Activated naive CD4-positive, alpha-beta T cell treated with anti-CD3 and anti-CD28 coated beads for 36 hours (primary cell): ENCODE data around the gene STK24. TPM values are rescaled to one million over a fixed set of nuclear protein-coding genes. Genes with fewer than 3 reads are reported as not detected.

Experiments
- CTCF ChIA-PET: fragments of 350-600 bp; sonication (Branson Sonifier 250); formaldehyde crosslinking; loops from one replicate; lab custom pipeline; 2021; ENCODE audit warnings: antibody characterized with exemption; lab: Charles Lee
- DNase-seq: peaks from one replicate; pipeline ENCODE4 v3.0.0-alpha.2; 2020
- H3K27ac Mint-ChIP-seq: one replicate; pipeline ENCODE4 v1.8.0; 2021; ENCODE audit warnings: mild to moderate bottlenecking, mixed read lengths
- H3K27me3 Mint-ChIP-seq: one replicate; pipeline ENCODE4 v1.8.0; 2021; ENCODE audit warnings: low read depth, mixed read lengths
- H3K36me3 Mint-ChIP-seq: one replicate; pipeline ENCODE4 v1.8.0; 2021; ENCODE audit warnings: low read depth, mixed read lengths
- H3K4me1 Mint-ChIP-seq: one replicate; pipeline ENCODE4 v1.8.0; 2021; ENCODE audit warnings: low read depth, mixed read lengths
- H3K4me3 Mint-ChIP-seq: one replicate; pipeline ENCODE4 v1.8.0; 2021; ENCODE audit warnings: mild to moderate bottlenecking, moderate library complexity, mixed read lengths
- H3K9me3 Mint-ChIP-seq: one replicate; pipeline ENCODE4 v1.8.0; 2021; ENCODE audit warnings: mixed read lengths
- intact Hi-C: fragments of 100-400 bp; cut with micrococcal nuclease; formaldehyde crosslinking; loops from one replicate; pipeline ENCODE4 v1.15.1; 2023
- total RNA-seq, 2 experiments: library from RNA; stranded (reverse); gene quantifications; one replicate each; pipeline ENCODE4 v1.2.3, GENCODE V29; 2021

Gene STK24
- total RNA-seq, 2 experiments from 2014 or later: 95.5 to 96.7 TPM

DNA sequence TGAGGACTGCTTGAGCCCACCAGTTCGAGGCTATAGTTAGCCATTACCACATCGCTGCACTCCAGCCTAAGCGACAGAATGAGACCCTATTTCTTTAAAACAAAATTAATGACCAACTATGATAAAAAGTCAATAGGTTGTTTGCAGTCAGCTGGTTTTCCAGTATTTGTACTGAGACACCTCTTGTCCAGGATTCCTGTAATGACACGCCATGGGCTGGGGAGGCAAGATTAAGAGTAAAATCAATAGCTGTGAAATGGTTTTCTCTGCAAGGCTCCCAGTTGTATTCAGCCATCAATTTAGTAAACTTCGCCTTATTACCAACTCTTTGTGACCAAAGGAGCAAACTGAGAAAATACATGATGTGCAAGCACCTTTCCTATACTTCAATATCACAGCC is 29.5 kb downstream of the STK24 start:
- no peak overlapping the region for H3K27ac Mint-ChIP-seq
- intact Hi-C loops: no loop called here
- H3K36me3 Mint-ChIP-seq: peaks cover 22% of the 10 kb centered on the region
- no peak overlapping the region for H3K4me3 Mint-ChIP-seq
- CTCF ChIA-PET: interaction anchor here (1.1 to 1.6 kb wide), 2 partner anchors 17 to 102 kb away, joined by 4 to 6 read pairs; no protein-coding TSS in a partner anchor
- H3K9me3 Mint-ChIP-seq: no peaks in the 10 kb centered on the region
- H3K4me1 Mint-ChIP-seq: peaks cover 88% of the 10 kb centered on the region
- no peak for DNase-seq
- no peaks in the 10 kb centered on the region for H3K27me3 Mint-ChIP-seq

- Mint-ChIP-seq H3K4me1 (peaks cover 91% of the 10 kb centered on the region), H3K27me3 (no peaks in the 10 kb centered on the region), H3K36me3 (peaks cover 19% of the 10 kb centered on the region), H3K9me3 (no peaks in the 10 kb centered on the region), H3K4me3 (no peak overlapping the region), H3K27ac (no peak overlapping the region)
- intact Hi-C loops: no loop called here
- DNase-seq: no peak
- CTCF ChIA-PET: interaction anchor here (0.5 to 0.6 kb wide), 2 partner anchors 64 to 106 kb away, joined by 3 read pairs; no protein-coding TSS in a partner anchor
These were observed 30.5 kb downstream of the STK24 start for GRCh38 chr13:98546402-98546801.

DNA sequence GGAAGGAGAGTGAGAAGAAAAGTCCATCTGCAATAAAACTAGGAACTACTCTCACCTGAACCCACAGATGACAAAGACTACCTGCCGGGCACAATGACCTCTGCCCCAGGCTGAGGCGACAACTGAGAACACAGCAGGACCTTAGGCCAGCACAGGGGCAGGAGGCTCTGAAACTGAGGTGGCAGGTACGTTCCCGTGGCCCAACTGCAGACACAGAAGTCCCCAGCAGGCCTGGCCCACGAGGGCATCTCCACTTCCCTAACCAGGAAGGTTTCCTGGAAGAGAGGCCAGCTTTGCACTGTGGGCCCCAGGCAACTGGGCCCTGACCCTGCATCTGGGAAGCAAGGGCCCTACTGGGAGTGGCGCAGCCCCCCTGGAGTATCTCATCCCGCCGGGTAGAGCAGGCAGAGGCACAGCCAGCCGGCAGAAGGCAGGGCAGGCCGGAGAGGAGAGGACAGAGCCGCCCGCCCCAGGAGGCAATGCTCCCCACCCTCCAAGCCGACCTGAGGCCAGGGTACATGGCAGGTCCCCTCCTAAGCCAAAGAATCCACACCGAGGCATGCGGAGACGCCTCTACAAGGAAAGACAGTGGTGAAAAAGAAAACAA is 32.7 kb downstream of the STK24 start:
- no peak overlapping the region for H3K27ac Mint-ChIP-seq
- no peaks in the 10 kb centered on the region for H3K9me3 Mint-ChIP-seq
- CTCF ChIA-PET: interaction anchor here (1.1 to 1.6 kb wide), 4 partner anchors 19 to 110 kb away, joined by 3 to 5 read pairs (median 4); no protein-coding TSS in a partner anchor
- H3K27me3 Mint-ChIP-seq: no peaks in the 10 kb centered on the region
- DNase-seq: no peak
- peaks cover 8% of the 10 kb centered on the region for H3K36me3 Mint-ChIP-seq
- H3K4me1 Mint-ChIP-seq: peaks cover 94% of the 10 kb centered on the region
- intact Hi-C loops: no loop called here
- H3K4me3 Mint-ChIP-seq: peak overlapping the region; percentile 67

GRCh38 chr13:98543378-98544103 is 33.4 kb downstream of the STK24 start:
- Mint-ChIP-seq H3K36me3 (peaks cover 7% of the 10 kb centered on the region), H3K27me3 (no peaks in the 10 kb centered on the region), H3K27ac (peak overlapping the region; percentile 82), H3K9me3 (no peaks in the 10 kb centered on the region), H3K4me3 (peak overlapping the region; percentile 67), H3K4me1 (peaks cover 94% of the 10 kb centered on the region)
- peak; percentile 49 for DNase-seq
- intact Hi-C loops: loop anchor here (1.0 to 2.0 kb wide), 6 partner anchors 15 to 109 kb away; no protein-coding TSS in a partner anchor
- CTCF ChIA-PET: interaction anchor here (0.5 to 2.1 kb wide), 8 partner anchors 12 to 110 kb away, joined by 3 to 5 read pairs (median 4); no protein-coding TSS in a partner anchor

GRCh38 chr13:98542568-98543377 is 34.1 kb downstream of the STK24 start:
- CTCF ChIA-PET: interaction anchor here (0.8 to 2.1 kb wide), 5 partner anchors 11 to 98 kb away, joined by 3 to 5 read pairs (median 4); no protein-coding TSS in a partner anchor

DNA sequence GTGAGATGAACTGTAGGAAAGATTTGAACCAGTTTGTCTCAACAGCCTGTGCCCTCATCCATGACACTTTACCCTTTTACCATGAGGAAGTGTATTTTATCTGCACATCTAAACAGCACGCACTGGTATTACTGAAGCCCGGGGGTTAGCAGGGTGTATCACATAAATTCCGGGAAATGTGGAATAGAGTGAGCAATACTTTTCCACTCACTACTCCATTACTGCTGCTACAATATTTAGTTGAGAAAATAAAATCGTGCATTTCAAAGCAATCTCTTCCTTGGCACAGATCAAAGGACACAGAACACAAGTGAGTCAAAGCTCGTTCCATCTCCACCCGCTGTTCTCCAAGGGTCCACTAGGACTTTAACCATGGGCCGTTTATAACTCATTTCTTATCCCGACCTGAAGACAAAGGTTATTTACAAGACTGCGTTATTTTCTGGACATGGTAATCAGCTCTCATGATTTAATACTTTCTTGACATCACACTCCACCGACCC is 35.2 kb downstream of the STK24 start:
- H3K36me3 Mint-ChIP-seq: peaks cover 10% of the 10 kb centered on the region
- no peaks in the 10 kb centered on the region for H3K27me3 Mint-ChIP-seq
- CTCF ChIA-PET: interaction anchor here (1.9 to 2.1 kb wide), 3 partner anchors 10 to 112 kb away, joined by 4 to 6 read pairs (median 5); no protein-coding TSS in a partner anchor
- no peak for DNase-seq
- H3K9me3 Mint-ChIP-seq: no peaks in the 10 kb centered on the region
- H3K4me1 Mint-ChIP-seq: peaks cover 98% of the 10 kb centered on the region
- peak overlapping the region; percentile 67 for H3K4me3 Mint-ChIP-seq
- no peak overlapping the region for H3K27ac Mint-ChIP-seq
- intact Hi-C loops: loop anchor here (2.0 kb wide), 2 partner anchors 65 to 111 kb away; no protein-coding TSS in a partner anchor

More at GRCh38 chr13:98542568-98543377, 34.1 kb downstream of the STK24 start:
- Mint-ChIP-seq H3K36me3 (peaks cover 10% of the 10 kb centered on the region), H3K4me1 (peaks cover 94% of the 10 kb centered on the region), H3K9me3 (no peaks in the 10 kb centered on the region), H3K27ac (peak overlapping the region; percentile 82), H3K4me3 (peak overlapping the region; percentile 67), H3K27me3 (no peaks in the 10 kb centered on the region)
- peak; percentile 63 for DNase-seq
- intact Hi-C loops: loop anchor here (1.0 to 2.0 kb wide), 6 partner anchors 14 to 110 kb away; no protein-coding TSS in a partner anchor

- H3K27ac Mint-ChIP-seq: no peak overlapping the region
- H3K4me3 Mint-ChIP-seq: no peak overlapping the region
- peaks cover 12% of the 10 kb centered on the region for H3K36me3 Mint-ChIP-seq
- H3K4me1 Mint-ChIP-seq: peaks cover 98% of the 10 kb centered on the region
- intact Hi-C loops: no loop called here
- H3K9me3 Mint-ChIP-seq: no peaks in the 10 kb centered on the region
- no peak for DNase-seq
- CTCF ChIA-PET: interaction anchor here (0.6 to 2.1 kb wide), 4 partner anchors 8 to 303 kb away, joined by 3 to 6 read pairs (median 4); no protein-coding TSS in a partner anchor
- no peaks in the 10 kb centered on the region for H3K27me3 Mint-ChIP-seq
These were observed 35.7 kb downstream of the STK24 start for GRCh38 chr13:98541191-98541590.

GRCh38 chr13:98540476-98540875 is 36.4 kb downstream of the STK24 start:
- H3K4me1 Mint-ChIP-seq: peaks cover 98% of the 10 kb centered on the region
- DNase-seq: no peak
- no peak overlapping the region for H3K4me3 Mint-ChIP-seq
- no peaks in the 10 kb centered on the region for H3K27me3 Mint-ChIP-seq
- intact Hi-C loops: no loop called here
- H3K27ac Mint-ChIP-seq: no peak overlapping the region
- H3K9me3 Mint-ChIP-seq: no peaks in the 10 kb centered on the region
- H3K36me3 Mint-ChIP-seq: peaks cover 12% of the 10 kb centered on the region
- CTCF ChIA-PET: interaction anchor here (0.6 to 1.9 kb wide), 8 partner anchors 9 to 303 kb away, joined by 3 to 7 read pairs (median 3); no protein-coding TSS in a partner anchor

- peaks cover 99% of the 10 kb centered on the region for H3K4me1 Mint-ChIP-seq
- intact Hi-C loops: no loop called here
- peaks cover 14% of the 10 kb centered on the region for H3K36me3 Mint-ChIP-seq
- no peak overlapping the region for H3K27ac Mint-ChIP-seq
- no peaks in the 10 kb centered on the region for H3K27me3 Mint-ChIP-seq
- CTCF ChIA-PET: interaction anchor here (0.9 to 1.9 kb wide), 3 partner anchors 9 to 114 kb away, joined by 4 to 7 read pairs (median 6); no protein-coding TSS in a partner anchor
- H3K9me3 Mint-ChIP-seq: no peaks in the 10 kb centered on the region
- DNase-seq: no peak
- no peak overlapping the region for H3K4me3 Mint-ChIP-seq
These were observed 37.2 kb downstream of the STK24 start for GRCh38 chr13:98539666-98540065.

GRCh38 chr13:98538876-98539275 is 38.0 kb downstream of the STK24 start:
- no peaks in the 10 kb centered on the region for H3K9me3 Mint-ChIP-seq
- H3K36me3 Mint-ChIP-seq: peaks cover 15% of the 10 kb centered on the region
- intact Hi-C loops: no loop called here
- CTCF ChIA-PET: interaction anchor here (1.1 to 1.9 kb wide), 2 partner anchors 11 to 25 kb away, joined by 3 to 7 read pairs; no protein-coding TSS in a partner anchor
- H3K4me1 Mint-ChIP-seq: peaks cover 99% of the 10 kb centered on the region
- DNase-seq: no peak
- H3K27me3 Mint-ChIP-seq: no peaks in the 10 kb centered on the region
- no peak overlapping the region for H3K27ac Mint-ChIP-seq
- H3K4me3 Mint-ChIP-seq: no peak overlapping the region

- DNase-seq: no peak
- Mint-ChIP-seq H3K27me3 (no peaks in the 10 kb centered on the region), H3K4me1 (peaks cover 94% of the 10 kb centered on the region), H3K4me3 (no peak overlapping the region), H3K9me3 (no peaks in the 10 kb centered on the region), H3K27ac (no peak overlapping the region), H3K36me3 (peaks cover 15% of the 10 kb centered on the region)
- intact Hi-C loops: no loop called here
- CTCF ChIA-PET: interaction anchor here (0.9 to 1.9 kb wide), 3 partner anchors 12 to 116 kb away, joined by 3 to 8 read pairs (median 7); no protein-coding TSS in a partner anchor
These were observed 39.2 kb downstream of the STK24 start for GRCh38 chr13:98537740-98538139.
